Neural progenitor cell (in vitro differentiated cells): ENCODE measurements around the gene NR2C2. TPM values are rescaled to one million over a fixed set of nuclear protein-coding genes. Genes with fewer than 3 reads are reported as not detected.
A peak's percentile ranks its signal among the peaks of the same experiment; 100 is the strongest.

Experiments used
- DNase-seq: peaks from one replicate; pipeline ENCODE4 v3.0.0-alpha.2; 2016; ENCODE audit warnings: low spot score
- H2AFZ ChIP-seq: fragments of 200-600 bp; sonication (generic); replicated peaks from 2 replicates; pipeline ENCODE4 v1.6.1; 2016; ENCODE audit warnings: antibody characterized with exemption
- H3F3A ChIP-seq: fragments of 200-600 bp; sonication (generic); 2 replicates; pipeline ENCODE4 v1.6.1; 2016; ENCODE audit warnings: antibody characterized with exemption, low read depth
- H3K27ac ChIP-seq: fragments of 200-600 bp; sonication (generic); 2 replicates; pipeline ENCODE4 v1.5.1; 2016; ENCODE audit warnings: mild to moderate bottlenecking
- H3K27me3 ChIP-seq: fragments of 200-600 bp; sonication (generic); 2 replicates; pipeline ENCODE4 v1.6.1; 2016; ENCODE audit warnings: mild to moderate bottlenecking, moderate library complexity
- H3K36me3 ChIP-seq: fragments of 200-600 bp; sonication (generic); 2 replicates; pipeline ENCODE4 v1.5.1; 2016
- H3K4me1 ChIP-seq: fragments of 200-600 bp; sonication (generic); 2 replicates; pipeline ENCODE4 v1.6.1; 2016; ENCODE audit warnings: mixed run types
- H3K4me2 ChIP-seq: fragments of 200-600 bp; sonication (generic); 2 replicates; pipeline ENCODE4 v1.6.1; 2016
- H3K4me3 ChIP-seq: fragments of 200-600 bp; sonication (generic); 2 replicates; pipeline ENCODE4 v1.5.1; 2016
- H3K79me2 ChIP-seq: fragments of 200-600 bp; sonication (generic); 2 replicates; pipeline ENCODE4 v1.6.1; 2016; ENCODE audit warnings: low read depth
- H3K9ac ChIP-seq: fragments of 200-600 bp; sonication (generic); 2 replicates; pipeline ENCODE4 v1.6.1; 2016
- H3K9me3 ChIP-seq: fragments of 200-600 bp; sonication (generic); 2 replicates; pipeline ENCODE4 v1.5.1; 2016; ENCODE audit warnings: low read depth
- H4K20me1 ChIP-seq: fragments of 200-600 bp; sonication (generic); 2 replicates; pipeline ENCODE4 v1.6.1; 2016; ENCODE audit warnings: low read depth
- H3K27ac Mint-ChIP-seq: 3 replicates; pipeline ENCODE4 v1.8.0; 2021; ENCODE audit warnings: mixed read lengths
- H3K27me3 Mint-ChIP-seq: 2 replicates; pipeline ENCODE4 v1.8.0; 2022; ENCODE audit warnings: low read depth, mild to moderate bottlenecking, inconsistent platforms, moderate library complexity, mixed read lengths; ENCODE audit not compliant: insufficient read depth
- H3K36me3 Mint-ChIP-seq: 3 replicates; pipeline ENCODE4 v1.8.0; 2021; ENCODE audit warnings: mixed read lengths
- H3K4me1 Mint-ChIP-seq: 3 replicates; pipeline ENCODE4 v1.8.0; 2021; ENCODE audit warnings: mixed read lengths
- H3K4me3 Mint-ChIP-seq: 3 replicates; pipeline ENCODE4 v1.8.0; 2021; ENCODE audit warnings: mild to moderate bottlenecking, moderate library complexity, mixed read lengths
- H3K9me3 Mint-ChIP-seq: 3 replicates; pipeline ENCODE4 v1.8.0; 2020; ENCODE audit warnings: mixed read lengths
- CTCF ChIP-seq: fragments of 200-600 bp; sonication (generic); IDR thresholded peaks from 2 replicates; pipeline ENCODE4 v1.5.1; 2017; ENCODE audit warnings: antibody characterized with exemption, mild to moderate bottlenecking
- EZH2 ChIP-seq: fragments of 200-600 bp; sonication (generic); IDR thresholded peaks from 2 replicates; pipeline ENCODE4 v1.6.1; 2017; ENCODE audit warnings: antibody characterized with exemption, mild to moderate bottlenecking, moderate library complexity
- EZH2phosphoT487 ChIP-seq: fragments of 200-600 bp; sonication (generic); IDR thresholded peaks from 2 replicates; pipeline ENCODE4 v1.6.1; 2017; ENCODE audit warnings: antibody characterized with exemption
- total RNA-seq: library from RNA; depleted of rRNA; stranded (reverse); fragments of >200 nt; gene quantifications from 2 replicates; pipeline ENCODE4 v1.2.3, GENCODE V29; 2015; ENCODE audit warnings: low replicate concordance

Gene NR2C2
- total RNA-seq, 1 donor from 2014 or later, result 57.3 TPM

GRCh38 chr3:15094187-15094875 is 146.9 kb downstream of the NR2C2 start:
- no peaks in the 10 kb centered on the region for H3F3A ChIP-seq
- peaks cover 6% of the 10 kb centered on the region for H3K4me1 ChIP-seq
- Mint-ChIP-seq H3K4me3 (no peak overlapping the region), H3K27ac (no peak overlapping the region), H3K4me1 (peaks cover 9% of the 10 kb centered on the region), H3K9me3 (no peaks in the 10 kb centered on the region), H3K27me3 (no peaks in the 10 kb centered on the region), H3K36me3 (peaks cover 8% of the 10 kb centered on the region)
- H4K20me1 ChIP-seq, result peaks cover 4% of the 10 kb centered on the region
- no peak overlapping the region for H3K27ac ChIP-seq
- H3K4me2 ChIP-seq, result no peak overlapping the region
- H3K36me3 ChIP-seq, result no peaks in the 10 kb centered on the region
- TF ChIP-seq CTCF (no peak), EZH2phosphoT487 (no peak), EZH2 (no peak)
- H3K9me3 ChIP-seq, result no peaks in the 10 kb centered on the region
- no peak overlapping the region for H3K4me3 ChIP-seq
- H3K9ac ChIP-seq, result no peak overlapping the region
- no peak for DNase-seq
- H3K27me3 ChIP-seq, result no peaks in the 10 kb centered on the region
- H3K79me2 ChIP-seq, result peaks cover 26% of the 10 kb centered on the region
- H2AFZ ChIP-seq, result no peak overlapping the region

GRCh38 chr3:15096046-15096445 is 148.7 kb downstream of the NR2C2 start:
- H3K9ac ChIP-seq, result no peak overlapping the region
- H3K79me2 ChIP-seq, result peaks cover 26% of the 10 kb centered on the region
- no peaks in the 10 kb centered on the region for H3K9me3 ChIP-seq
- H3K4me1 ChIP-seq, result peaks cover 6% of the 10 kb centered on the region
- no peak overlapping the region for H2AFZ ChIP-seq
- peaks cover 4% of the 10 kb centered on the region for H4K20me1 ChIP-seq
- no peak for DNase-seq
- no peaks in the 10 kb centered on the region for H3K27me3 ChIP-seq
- H3K36me3 ChIP-seq, result no peaks in the 10 kb centered on the region
- H3K4me3 ChIP-seq, result no peak overlapping the region
- H3K27ac ChIP-seq, result no peak overlapping the region
- H3K9me3 Mint-ChIP-seq, result no peaks in the 10 kb centered on the region
- peaks cover 6% of the 10 kb centered on the region for H3F3A ChIP-seq
- H3K27me3 Mint-ChIP-seq, result no peaks in the 10 kb centered on the region
- H3K27ac Mint-ChIP-seq, result no peak overlapping the region
- H3K4me2 ChIP-seq, result no peak overlapping the region
- peak overlapping the region; percentile 53 for H3K4me3 Mint-ChIP-seq
- peaks cover 11% of the 10 kb centered on the region for H3K4me1 Mint-ChIP-seq
- H3K36me3 Mint-ChIP-seq, result peaks cover 4% of the 10 kb centered on the region
- TF ChIP-seq CTCF, result no peak
- TF ChIP-seq EZH2, result no peak
- no peak for TF ChIP-seq EZH2phosphoT487

DNA sequence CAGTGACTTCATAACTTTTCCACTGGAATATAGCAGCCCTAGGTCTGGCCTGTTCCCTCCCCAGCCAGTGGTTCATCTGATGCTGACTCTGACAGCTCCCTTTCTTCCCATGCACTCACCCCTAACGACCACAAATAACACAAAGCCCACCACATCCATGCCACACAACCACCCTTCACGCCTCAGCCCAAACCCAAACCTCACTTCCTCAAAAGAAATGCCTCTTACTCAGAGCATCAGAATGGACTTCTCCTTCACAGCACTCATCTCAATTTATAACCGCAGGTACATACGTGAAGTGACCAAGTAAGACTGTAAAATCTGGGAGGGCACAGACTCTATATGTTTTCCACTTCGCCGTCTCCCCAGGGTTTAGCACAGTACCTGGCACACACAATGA is 150.5 kb downstream of the NR2C2 start:
- Mint-ChIP-seq H3K9me3 (no peaks in the 10 kb centered on the region), H3K36me3 (peaks cover 4% of the 10 kb centered on the region), H3K27me3 (peaks cover 5% of the 10 kb centered on the region), H3K4me3 (peak overlapping the region; percentile 95), H3K27ac (no peak overlapping the region), H3K4me1 (peaks cover 11% of the 10 kb centered on the region)
- H3K79me2 ChIP-seq, result peaks cover 26% of the 10 kb centered on the region
- peaks cover 4% of the 10 kb centered on the region for H4K20me1 ChIP-seq
- H3K4me1 ChIP-seq, result peaks cover 6% of the 10 kb centered on the region
- no peak overlapping the region for H3K9ac ChIP-seq
- peaks cover 6% of the 10 kb centered on the region for H3F3A ChIP-seq
- no peak for DNase-seq
- H3K27me3 ChIP-seq, result no peaks in the 10 kb centered on the region
- peak overlapping the region; percentile 93 for H3K4me3 ChIP-seq
- no peak overlapping the region for H2AFZ ChIP-seq
- H3K9me3 ChIP-seq, result no peaks in the 10 kb centered on the region
- H3K36me3 ChIP-seq, result no peaks in the 10 kb centered on the region
- no peak overlapping the region for H3K27ac ChIP-seq
- no peak for TF ChIP-seq EZH2phosphoT487
- TF ChIP-seq CTCF, result no peak
- no peak for TF ChIP-seq EZH2
- peak overlapping the region; percentile 99 for H3K4me2 ChIP-seq

Other genes with a start within 250 kb of the NR2C2 start
- 0.24 and 0.25 TPM in 2 replicates for gene FGD5, start 128.6 kb upstream of the NR2C2 start, total RNA-seq
- 24.3 and 28.9 TPM in 2 replicates for gene MRPS25, start 117.7 kb downstream of the NR2C2 start, total RNA-seq
- gene RBSN, start 151.6 kb downstream of the NR2C2 start, total RNA-seq, result 29.8 and 35.4 TPM in 2 replicates